Trophoblast cell (in vitro differentiated cells and primary cell): ENCODE measurements around the gene CCNL2.
A peak's percentile ranks its signal among the peaks of the same experiment; 100 is the strongest.

ENCODE experiments used
- DNase-seq, 2 donors: peaks; one replicate each; pipeline ENCODE4 v3.0.0-alpha.2; 2016
- H2AFZ ChIP-seq: 2 replicates; pipeline ENCODE4 v1.6.1; 2013; ENCODE audit warnings: low read length, moderate library complexity, mild to moderate bottlenecking; ENCODE audit not compliant: insufficient read depth, poor library complexity
- H2AK5ac ChIP-seq: 2 replicates; pipeline ENCODE4 v1.6.1; 2013; ENCODE audit warnings: mild to moderate bottlenecking, low read length
- H2BK120ac ChIP-seq: 2 replicates; pipeline ENCODE4 v1.6.1; 2013; ENCODE audit warnings: low read length, mild to moderate bottlenecking, moderate library complexity; ENCODE audit not compliant: insufficient read depth, poor library complexity
- H2BK12ac ChIP-seq: 2 replicates; pipeline ENCODE4 v1.6.1; 2013; ENCODE audit warnings: mild to moderate bottlenecking, low read length, moderate library complexity
- H2BK5ac ChIP-seq: 2 replicates; pipeline ENCODE4 v1.6.1; 2013; ENCODE audit warnings: low read length, low read depth, moderate library complexity, mild to moderate bottlenecking; ENCODE audit not compliant: poor library complexity
- H3K14ac ChIP-seq: 2 replicates; pipeline ENCODE4 v1.6.1; 2013; ENCODE audit warnings: mild to moderate bottlenecking, low read length
- H3K18ac ChIP-seq: 2 replicates; pipeline ENCODE4 v1.6.1; 2013; ENCODE audit warnings: mild to moderate bottlenecking, low read length
- H3K23ac ChIP-seq: 2 replicates; pipeline ENCODE4 v1.6.1; 2013; ENCODE audit warnings: low read length
- H3K27ac ChIP-seq: 2 replicates; pipeline ENCODE4 v1.5.1; 2013; ENCODE audit warnings: low read depth, mild to moderate bottlenecking, inconsistent platforms, low read length, moderate library complexity
- H3K27me3 ChIP-seq: 2 replicates; pipeline ENCODE4 v1.6.1; 2013; ENCODE audit warnings: inconsistent platforms, mild to moderate bottlenecking, low read length, moderate library complexity; ENCODE audit not compliant: insufficient read depth
- H3K36me3 ChIP-seq, 2 experiments: 1 replicate in 1 of 2; 2 replicates in 1 of 2; pipeline ENCODE4 v1.6.1; 2013; ENCODE audit warnings: low read length in 2 of 2, mild to moderate bottlenecking in 2 of 2, moderate library complexity in 1 of 2; ENCODE audit not compliant: insufficient read depth in 2 of 2, control insufficient read depth in 1 of 2
- H3K4ac ChIP-seq: 2 replicates; pipeline ENCODE4 v1.6.1; 2013; ENCODE audit warnings: low read depth, mild to moderate bottlenecking, low read length, moderate library complexity
- H3K4me1 ChIP-seq, 2 experiments: 1 replicate in 1 of 2; 2 replicates in 1 of 2; pipeline ENCODE4 v1.6.1; 2013; ENCODE audit warnings: low read length in 2 of 2, mild to moderate bottlenecking in 2 of 2, moderate library complexity in 1 of 2; ENCODE audit not compliant: insufficient read depth in 2 of 2, control insufficient read depth in 1 of 2
- H3K4me2 ChIP-seq: 2 replicates; pipeline ENCODE4 v1.6.1; 2013; ENCODE audit warnings: inconsistent platforms, mild to moderate bottlenecking, low read length, moderate library complexity
- H3K4me3 ChIP-seq: 2 replicates; pipeline ENCODE4 v1.5.1; 2013; ENCODE audit warnings: mild to moderate bottlenecking, low read depth, low read length, inconsistent platforms
- H3K79me1 ChIP-seq: one replicate; pipeline ENCODE4 v1.6.1; 2013; ENCODE audit warnings: low read length
- H3K79me2 ChIP-seq: 2 replicates; pipeline ENCODE4 v1.6.1; 2013; ENCODE audit warnings: low read length, mild to moderate bottlenecking; ENCODE audit not compliant: control insufficient read depth, insufficient read depth, poor library complexity
- H3K9ac ChIP-seq: 2 replicates; pipeline ENCODE4 v1.6.1; 2013; ENCODE audit warnings: mild to moderate bottlenecking, low read length
- H3K9me3 ChIP-seq: 2 replicates; pipeline ENCODE4 v1.6.1; 2013; ENCODE audit warnings: low read depth, mild to moderate bottlenecking, control low read depth, inconsistent platforms, low read length; ENCODE audit not compliant: insufficient read depth
- H4K12ac ChIP-seq: 2 replicates; pipeline ENCODE4 v1.6.1; 2013; ENCODE audit warnings: low read depth, mild to moderate bottlenecking, low read length, moderate library complexity
- H4K8ac ChIP-seq: 2 replicates; pipeline ENCODE4 v1.6.1; 2013; ENCODE audit warnings: low read depth, mild to moderate bottlenecking, low read length, moderate library complexity
- H4K91ac ChIP-seq: one replicate; pipeline ENCODE4 v1.6.1; 2013; ENCODE audit warnings: low read depth, mild to moderate bottlenecking, low read length, moderate library complexity
- WGBS: extraction: QIAGEN DNeasy Blood & Tissue Kit; methylation state at CpG from one replicate; pipeline ENCODE4 v1.1.7; 2013; ENCODE audit warnings: missing lambda C conversion rate; ENCODE audit not compliant: insufficient read length, insufficient coverage; ENCODE audit errors: extremely low coverage; 5-methylcytosine and 5-hydroxymethylcytosine counted together

The CCNL2 gene

DNA sequence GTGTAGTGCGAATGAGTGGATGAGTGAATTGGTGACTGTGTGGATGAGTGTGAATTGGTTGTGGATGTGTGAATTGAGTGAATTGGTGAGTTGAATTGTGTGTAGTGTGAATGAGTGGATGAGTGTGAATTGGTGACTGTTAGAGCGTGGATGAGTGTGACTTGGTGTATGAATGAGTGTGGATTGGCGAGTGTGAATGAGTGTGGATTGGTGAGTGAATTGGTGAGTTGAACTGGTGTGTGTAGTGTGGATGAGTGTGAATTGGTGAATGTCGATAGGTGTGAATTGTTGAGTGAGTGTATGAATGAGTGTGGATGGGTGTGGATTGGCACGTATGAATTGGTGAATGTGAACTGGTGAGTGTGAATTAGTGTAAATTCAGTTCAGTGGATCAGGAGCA, 31.8 kb downstream of the CCNL2 start:
- H3K14ac ChIP-seq: no peak overlapping the region
- H3K27me3 ChIP-seq: no peaks in the 10 kb centered on the region
- H3K9ac ChIP-seq: no peak overlapping the region
- H3K79me2 ChIP-seq: no peaks in the 10 kb centered on the region
- peaks cover 10% of the 10 kb centered on the region for H3K9me3 ChIP-seq
- H3K4me1 ChIP-seq: no peaks in the 10 kb centered on the region
- H2AK5ac ChIP-seq: no peak overlapping the region
- H3K36me3 ChIP-seq: peaks cover 6% of the 10 kb centered on the region in 2 experiments
- H3K23ac ChIP-seq: peak overlapping the region; percentile 8
- H4K8ac ChIP-seq: no peak overlapping the region
- H3K4me3 ChIP-seq: no peak overlapping the region
- H4K12ac ChIP-seq: no peak overlapping the region
- DNase-seq: no peak
- H3K79me1 ChIP-seq: no peaks in the 10 kb centered on the region
- H4K91ac ChIP-seq: no peak overlapping the region
- H3K4ac ChIP-seq: no peak overlapping the region
- H3K18ac ChIP-seq: no peak overlapping the region
- WGBS: 100% methylated on average over 5 of the region's 5 CpGs
- H2BK5ac ChIP-seq: no peak overlapping the region
- no peak overlapping the region for H2BK12ac ChIP-seq
- H2AFZ ChIP-seq: no peak overlapping the region
- no peak overlapping the region for H3K27ac ChIP-seq
- H3K4me2 ChIP-seq: no peak overlapping the region
- H2BK120ac ChIP-seq: no peak overlapping the region

DNA sequence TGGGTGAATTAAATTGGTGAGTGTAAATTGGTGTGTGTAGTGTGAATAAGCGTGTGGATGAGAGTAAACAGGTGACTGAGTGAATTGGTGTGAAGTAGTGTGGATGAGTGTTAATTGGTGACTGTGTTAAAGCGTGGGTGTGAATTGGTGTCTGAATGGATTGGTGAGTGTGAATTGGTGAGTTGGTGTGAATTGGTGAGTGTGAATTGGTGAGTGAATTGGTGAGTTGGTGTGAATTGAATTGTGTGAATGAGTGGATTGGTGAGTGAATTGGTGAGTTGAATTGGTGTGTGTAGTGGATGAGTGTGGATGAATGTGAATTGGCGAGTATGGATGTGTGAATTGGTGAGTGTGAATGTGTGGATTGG, 32.5 kb downstream of the CCNL2 start:
- Histone ChIP-seq H3K4me2 (no peak overlapping the region), H2AFZ (no peak overlapping the region), H3K4me1 (peaks cover 0 to 2% of the 10 kb centered on the region in 2 experiments), H3K79me1 (peaks cover 3% of the 10 kb centered on the region), H4K91ac (no peak overlapping the region), H2BK12ac (no peak overlapping the region), H3K14ac (no peak overlapping the region), H3K23ac (no peak overlapping the region), H3K4me3 (no peak overlapping the region), H3K27ac (no peak overlapping the region), H3K79me2 (no peaks in the 10 kb centered on the region), H2BK5ac (no peak overlapping the region), H2AK5ac (no peak overlapping the region), H3K36me3 (peaks cover 3 to 4% of the 10 kb centered on the region in 2 experiments), H3K27me3 (no peaks in the 10 kb centered on the region), H3K9ac (no peak overlapping the region), H3K9me3 (peaks cover 10% of the 10 kb centered on the region), H3K4ac (no peak overlapping the region), H3K18ac (no peak overlapping the region), H4K8ac (no peak overlapping the region), H2BK120ac (no peak overlapping the region), H4K12ac (no peak overlapping the region)
- no peak for DNase-seq
- WGBS: 100% methylated on average over 3 of the region's 3 CpGs

DNA sequence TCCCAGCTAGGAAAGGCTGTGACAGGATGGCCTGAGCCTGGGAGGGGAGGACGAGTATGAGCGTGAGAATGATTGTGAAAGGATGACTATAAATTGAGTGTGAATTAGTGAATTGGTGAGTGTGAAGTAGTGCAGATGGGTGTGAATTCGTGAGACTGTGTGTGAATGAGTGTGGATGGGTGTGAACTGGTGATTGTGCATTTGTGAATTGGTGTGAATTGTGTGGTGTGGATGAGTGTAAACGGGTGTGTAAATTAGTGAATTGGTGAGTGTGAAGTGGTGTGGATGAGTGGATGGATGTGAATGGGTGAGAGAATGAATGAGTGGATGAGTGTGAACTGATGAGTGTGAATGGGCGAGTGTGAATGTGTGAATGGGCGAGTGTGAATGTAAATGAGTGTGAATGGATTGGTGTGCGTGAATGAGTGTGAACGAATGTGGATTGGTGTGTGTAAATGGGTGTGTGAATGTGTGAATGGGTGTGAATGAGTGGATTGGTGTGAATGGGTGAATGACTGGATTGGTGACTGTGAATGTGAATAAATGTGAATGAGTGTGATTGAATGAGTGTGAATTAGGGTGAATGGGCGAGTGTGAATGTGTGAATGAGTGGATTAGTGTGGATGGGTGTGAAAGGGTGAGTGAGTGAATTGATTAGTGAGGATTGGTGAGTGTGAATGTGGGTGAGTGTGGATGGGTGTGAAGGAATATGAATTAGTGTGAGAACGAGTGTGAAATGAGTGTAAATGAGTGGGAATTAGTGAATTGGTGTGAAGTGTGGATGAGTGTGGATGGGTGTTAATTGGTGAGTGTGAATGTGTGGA, 33.0 kb downstream of the CCNL2 start:
- Histone ChIP-seq H3K18ac (no peak overlapping the region), H4K12ac (no peak overlapping the region), H3K36me3 (no peaks in the 10 kb centered on the region), H3K4me1 (peaks cover 5 to 8% of the 10 kb centered on the region in 2 experiments), H2BK5ac (no peak overlapping the region), H3K9me3 (peaks cover 10% of the 10 kb centered on the region), H3K79me1 (peaks cover 9% of the 10 kb centered on the region), H3K79me2 (peaks cover under 1% of the 10 kb centered on the region), H3K4me2 (no peak overlapping the region), H4K91ac (no peak overlapping the region), H3K27me3 (no peaks in the 10 kb centered on the region), H4K8ac (no peak overlapping the region), H3K23ac (peak overlapping the region; percentile 58), H2AK5ac (no peak overlapping the region), H2BK120ac (no peak overlapping the region), H3K27ac (no peak overlapping the region), H3K9ac (no peak overlapping the region), H3K4ac (no peak overlapping the region), H2BK12ac (no peak overlapping the region), H3K4me3 (no peak overlapping the region), H2AFZ (no peak overlapping the region), H3K14ac (no peak overlapping the region)
- no peak for DNase-seq
- 100% methylated on average over 10 of the region's 10 CpGs for WGBS

DNA sequence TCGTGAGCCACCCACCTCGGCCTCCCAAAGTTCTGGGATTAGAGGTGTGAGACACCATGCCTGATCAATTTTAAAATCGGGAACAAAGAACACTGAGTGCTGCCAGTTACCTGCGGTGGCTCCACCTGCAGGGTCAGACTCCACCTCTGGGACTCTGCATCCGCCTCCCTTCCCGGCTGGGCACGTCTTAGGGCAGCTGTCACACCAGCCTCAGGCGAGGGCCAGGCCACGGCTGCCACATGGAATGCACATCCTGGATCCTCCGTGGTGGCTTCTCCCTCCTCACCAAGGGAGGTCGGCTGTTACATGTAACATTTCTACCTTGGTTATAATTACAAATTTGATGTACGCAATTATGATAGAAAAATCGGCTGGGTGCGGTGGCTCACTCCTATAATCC, 34.9 kb downstream of the CCNL2 start:
- Histone ChIP-seq H3K23ac (no peak overlapping the region), H3K9ac (no peak overlapping the region), H2BK120ac (no peak overlapping the region), H3K79me1 (peaks cover 25% of the 10 kb centered on the region), H3K79me2 (peaks cover 10% of the 10 kb centered on the region), H2BK5ac (no peak overlapping the region), H3K36me3 (no peaks in the 10 kb centered on the region), H4K12ac (no peak overlapping the region), H3K4me1 (peaks cover 17 to 21% of the 10 kb centered on the region in 2 experiments), H3K18ac (no peak overlapping the region), H4K91ac (no peak overlapping the region), H3K4me2 (no peak overlapping the region), H2BK12ac (no peak overlapping the region), H3K4me3 (no peak overlapping the region), H3K9me3 (peaks cover 10% of the 10 kb centered on the region), H3K27ac (no peak overlapping the region), H2AFZ (no peak overlapping the region), H3K14ac (no peak overlapping the region), H2AK5ac (no peak overlapping the region), H3K27me3 (no peaks in the 10 kb centered on the region), H4K8ac (no peak overlapping the region), H3K4ac (no peak overlapping the region)
- peak; percentile 90 to 92 for DNase-seq
- no CpG with 5 or more reads among the region's 14 CpGs for WGBS
